UCSD-AML1 (cell line): ENCODE data around the gene GATA5.

Experiments used
- DNase-seq: peaks from one replicate; lab custom pipeline; 2025; ENCODE audit not compliant: unreplicated experiment; lab: John Stamatoyannopoulos, UW

The GATA5 gene

GRCh38 chr20:62473717-62474603 lies 1.8 kb downstream of the GATA5 start:
- no peak for DNase-seq

GRCh38 chr20:62472941-62473585 lies 2.7 kb downstream of the GATA5 start:
- DNase-seq, result no peak

GRCh38 chr20:62472138-62472940 lies 3.5 kb downstream of the GATA5 start:
- no peak for DNase-seq

- DNase-seq, result no peak
Observed at GRCh38 chr20:62470459-62470858, 5.3 kb downstream of the GATA5 start.

GRCh38 chr20:62470001-62470400 lies 5.8 kb downstream of the GATA5 start:
- DNase-seq, result no peak

- DNase-seq, result no peak
Observed at GRCh38 chr20:62469352-62469751, 6.4 kb downstream of the GATA5 start.

- DNase-seq, result no peak
Observed at GRCh38 chr20:62466806-62467537, 8.8 kb downstream of the GATA5 start.

- no peak for DNase-seq
Observed at GRCh38 chr20:62466072-62466760, 9.6 kb downstream of the GATA5 start.

GRCh38 chr20:62464990-62465389 lies 10.8 kb downstream of the GATA5 start:
- no peak for DNase-seq

- no peak for DNase-seq
Observed at GRCh38 chr20:62464425-62464770, 11.4 kb downstream of the GATA5 start.

GRCh38 chr20:62463651-62464424 lies 12.0 kb downstream of the GATA5 start:
- no peak for DNase-seq

GRCh38 chr20:62462976-62463592 lies 12.7 kb downstream of the GATA5 start:
- DNase-seq, result no peak

- DNase-seq, result no peak
Observed at GRCh38 chr20:62461834-62462233, 14.0 kb downstream of the GATA5 start.

GRCh38 chr20:62461157-62461556 lies 14.6 kb downstream of the GATA5 start:
- DNase-seq, result no peak

- no peak for DNase-seq
Observed at GRCh38 chr20:62460678-62461077, 15.1 kb downstream of the GATA5 start.

GRCh38 chr20:62459488-62459887 lies 16.3 kb downstream of the GATA5 start:
- DNase-seq, result no peak

- DNase-seq, result no peak
Observed at GRCh38 chr20:62458275-62459251, 17.2 kb downstream of the GATA5 start.

GRCh38 chr20:62457831-62458230 lies 18.0 kb downstream of the GATA5 start:
- DNase-seq, result no peak
